Neuron (in vitro differentiated cells): ENCODE results near the gene CPEB1.
"Not testable (repeated sequence)": the region's sequence is repeated elsewhere in the genome, so short reads cannot be mapped to it uniquely, and the experiment has no call there.

ENCODE experiments used
- H2AFZ ChIP-seq: one replicate; pipeline ENCODE4 v1.6.1; 2013; ENCODE audit warnings: low read depth, mild to moderate bottlenecking, inconsistent platforms, low read length, moderate library complexity
- H3K27me3 ChIP-seq: one replicate; pipeline ENCODE4 v1.6.1; 2013; ENCODE audit warnings: low read length; ENCODE audit not compliant: insufficient read depth
- H3K36me3 ChIP-seq: one replicate; pipeline ENCODE4 v1.6.1; 2013; ENCODE audit warnings: low read length; ENCODE audit not compliant: insufficient read depth
- H3K4me1 ChIP-seq: one replicate; pipeline ENCODE4 v1.6.1; 2013; ENCODE audit warnings: low read length; ENCODE audit not compliant: insufficient read depth
- H3K4me3 ChIP-seq: 2 replicates; pipeline ENCODE4 v1.5.1; 2013; ENCODE audit warnings: mild to moderate bottlenecking, low read length, moderate library complexity
- H3K9me3 ChIP-seq: one replicate; pipeline ENCODE4 v1.6.1; 2013; ENCODE audit warnings: low read length

Gene CPEB1

GRCh38 chr15:82644967-82645852 is 2.0 kb downstream of the CPEB1 start:
- H3K9me3 ChIP-seq, H3K4me3 ChIP-seq, H3K36me3 ChIP-seq, H3K4me1 ChIP-seq, H2AFZ ChIP-seq: not testable (repeated sequence)
- H3K27me3 ChIP-seq: peaks cover 83% of the 10 kb centered on the region

GRCh38 chr15:82643992-82644391 is 3.2 kb downstream of the CPEB1 start:
- Histone ChIP-seq H3K36me3 (no peaks in the 10 kb centered on the region), H2AFZ (no peak overlapping the region), H3K4me3 (no peak overlapping the region), H3K4me1 (peaks cover 8% of the 10 kb centered on the region), H3K9me3 (peaks cover 3% of the 10 kb centered on the region), H3K27me3 (peaks cover 80% of the 10 kb centered on the region)

DNA sequence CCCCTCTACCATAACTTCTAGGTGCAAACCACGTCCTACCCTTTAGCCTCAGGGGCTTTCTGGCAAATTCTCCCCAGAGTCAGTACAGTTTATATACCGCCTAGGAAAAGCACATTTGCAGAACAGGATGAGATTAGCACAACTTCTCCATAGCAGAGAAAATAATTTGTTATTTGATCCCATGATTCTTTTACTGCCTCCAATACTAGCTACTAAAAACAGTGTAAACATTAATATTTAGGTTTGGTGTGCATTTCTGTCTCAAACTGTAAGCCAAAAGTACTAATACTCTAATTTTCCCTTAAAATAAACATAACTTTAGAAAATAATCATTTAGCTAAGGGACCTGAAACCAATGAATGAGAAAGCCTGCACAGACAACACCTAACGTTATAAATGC is 4.5 kb downstream of the CPEB1 start:
- peaks cover 76% of the 10 kb centered on the region for H3K27me3 ChIP-seq
- no peak overlapping the region for H3K4me3 ChIP-seq
- no peaks in the 10 kb centered on the region for H3K36me3 ChIP-seq
- peaks cover 2% of the 10 kb centered on the region for H3K4me1 ChIP-seq
- no peak overlapping the region for H2AFZ ChIP-seq
- peaks cover 3% of the 10 kb centered on the region for H3K9me3 ChIP-seq

DNA sequence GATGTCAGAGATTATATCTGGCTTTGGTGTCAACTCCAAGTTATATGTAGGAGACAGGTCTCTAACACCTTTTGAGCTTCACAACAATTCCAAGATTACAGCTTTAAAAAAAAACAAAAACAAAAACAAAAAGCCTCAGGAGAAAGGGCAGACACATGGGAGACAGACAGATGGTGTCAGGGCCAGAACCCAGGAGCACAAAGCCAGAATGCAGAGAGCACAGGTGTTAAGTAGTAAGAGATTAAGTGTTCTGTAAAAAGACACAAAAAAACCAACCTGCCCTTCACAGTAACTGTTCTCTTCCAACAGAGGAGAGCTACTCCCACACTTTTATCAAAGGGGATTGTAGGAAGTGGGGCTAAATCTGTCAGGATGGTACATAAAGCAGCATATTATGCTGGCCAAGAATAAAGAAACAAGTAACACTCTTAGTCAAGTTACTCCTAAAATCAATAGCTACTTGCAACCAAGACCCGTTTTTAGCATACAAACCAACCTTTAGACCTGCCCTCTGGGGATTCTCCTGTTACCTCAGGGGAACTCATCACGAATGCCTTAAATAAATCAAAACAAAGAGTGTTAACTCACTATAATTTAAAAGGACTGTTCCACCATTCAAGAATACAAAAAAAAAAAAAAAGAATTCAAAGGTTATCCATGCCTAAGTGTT is 5.9 kb downstream of the CPEB1 start:
- Histone ChIP-seq H3K4me1 (peaks cover 2% of the 10 kb centered on the region), H3K27me3 (peaks cover 81% of the 10 kb centered on the region), H3K4me3 (no peak overlapping the region), H2AFZ (no peak overlapping the region), H3K36me3 (no peaks in the 10 kb centered on the region), H3K9me3 (no peaks in the 10 kb centered on the region)

DNA sequence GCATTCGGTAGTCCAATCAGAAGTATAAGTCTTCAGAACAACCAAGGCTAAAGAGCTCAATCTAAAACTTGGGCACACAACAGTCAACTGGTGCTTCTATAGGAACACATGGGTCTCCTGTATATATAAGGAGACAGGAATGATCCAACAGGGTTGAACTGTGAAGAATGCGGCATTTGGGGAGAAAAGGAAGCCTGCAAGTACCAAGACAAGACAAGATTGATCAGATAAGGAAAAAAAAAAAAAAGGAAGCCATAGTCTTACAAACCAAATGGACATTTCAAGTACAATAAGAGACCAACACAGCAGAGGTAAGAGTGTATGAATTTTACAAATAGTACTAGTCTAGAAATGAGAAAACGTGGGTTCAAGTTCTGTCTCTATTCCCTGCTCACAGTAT is 6.5 kb downstream of the CPEB1 start:
- peaks cover 2% of the 10 kb centered on the region for H3K4me1 ChIP-seq
- no peaks in the 10 kb centered on the region for H3K36me3 ChIP-seq
- no peak overlapping the region for H2AFZ ChIP-seq
- no peaks in the 10 kb centered on the region for H3K9me3 ChIP-seq
- H3K27me3 ChIP-seq: peaks cover 80% of the 10 kb centered on the region
- no peak overlapping the region for H3K4me3 ChIP-seq

GRCh38 chr15:82635798-82636197 is 11.4 kb downstream of the CPEB1 start:
- H3K9me3 ChIP-seq: no peaks in the 10 kb centered on the region
- no peak overlapping the region for H3K4me3 ChIP-seq
- H3K27me3 ChIP-seq: peaks cover 49% of the 10 kb centered on the region
- no peaks in the 10 kb centered on the region for H3K36me3 ChIP-seq
- H2AFZ ChIP-seq: no peak overlapping the region
- no peaks in the 10 kb centered on the region for H3K4me1 ChIP-seq

DNA sequence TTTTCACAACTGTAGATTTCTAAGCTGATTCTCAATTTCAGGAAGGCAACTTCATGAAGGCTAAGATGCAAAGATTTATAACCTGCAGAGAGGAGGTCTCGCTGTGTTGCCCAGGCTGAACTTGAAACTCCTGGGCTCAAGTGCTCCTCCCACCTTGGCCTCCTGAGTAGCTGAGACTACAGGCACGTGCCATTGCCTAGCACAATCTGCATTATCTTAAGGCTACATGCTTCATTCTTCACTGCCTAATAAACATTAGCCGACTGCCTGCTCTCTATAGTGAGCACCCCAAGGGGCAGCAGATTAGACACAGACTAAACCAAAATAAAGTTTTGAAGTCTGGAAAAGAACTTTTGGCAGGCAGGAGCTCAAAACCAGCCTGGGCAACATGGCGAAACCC is 17.1 kb downstream of the CPEB1 start:
- Histone ChIP-seq H3K4me3 (no peak overlapping the region), H3K27me3 (peaks cover 15% of the 10 kb centered on the region), H3K4me1 (no peaks in the 10 kb centered on the region), H2AFZ (no peak overlapping the region), H3K9me3 (no peaks in the 10 kb centered on the region), H3K36me3 (no peaks in the 10 kb centered on the region)

- H3K4me1 ChIP-seq: no peaks in the 10 kb centered on the region
- no peak overlapping the region for H2AFZ ChIP-seq
- H3K27me3 ChIP-seq: peaks cover 10% of the 10 kb centered on the region
- H3K4me3 ChIP-seq: no peak overlapping the region
- no peaks in the 10 kb centered on the region for H3K9me3 ChIP-seq
- H3K36me3 ChIP-seq: no peaks in the 10 kb centered on the region
Measured at GRCh38 chr15:82625136-82625535, 22.0 kb downstream of the CPEB1 start.

GRCh38 chr15:82624438-82624837 is 22.7 kb downstream of the CPEB1 start:
- H3K4me3 ChIP-seq: no peak overlapping the region
- H3K27me3 ChIP-seq: peaks cover 6% of the 10 kb centered on the region
- H3K4me1 ChIP-seq: no peaks in the 10 kb centered on the region
- no peaks in the 10 kb centered on the region for H3K36me3 ChIP-seq
- H2AFZ ChIP-seq: no peak overlapping the region
- no peaks in the 10 kb centered on the region for H3K9me3 ChIP-seq

DNA sequence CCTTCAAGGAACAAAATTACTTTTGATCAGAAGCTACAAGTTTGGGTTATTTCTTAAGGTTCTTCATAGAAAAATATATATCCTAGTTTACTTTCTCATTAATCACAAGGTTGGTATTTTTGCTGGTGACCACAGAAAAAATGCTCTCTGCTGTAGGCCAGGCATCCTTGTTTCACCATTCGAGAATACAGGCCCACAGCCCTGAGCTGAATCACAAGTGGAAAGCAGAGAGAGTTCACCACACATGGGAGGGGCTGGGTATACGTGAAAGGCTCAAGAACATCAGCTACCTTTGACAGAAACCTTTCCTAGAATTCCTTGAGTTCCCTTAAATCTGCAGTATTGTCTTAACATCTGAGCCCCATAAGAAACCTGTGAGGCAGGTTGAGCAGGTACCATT is 23.2 kb downstream of the CPEB1 start:
- H2AFZ ChIP-seq: no peak overlapping the region
- no peaks in the 10 kb centered on the region for H3K9me3 ChIP-seq
- H3K4me1 ChIP-seq: no peaks in the 10 kb centered on the region
- H3K27me3 ChIP-seq: peaks cover 6% of the 10 kb centered on the region
- H3K36me3 ChIP-seq: no peaks in the 10 kb centered on the region
- no peak overlapping the region for H3K4me3 ChIP-seq

DNA sequence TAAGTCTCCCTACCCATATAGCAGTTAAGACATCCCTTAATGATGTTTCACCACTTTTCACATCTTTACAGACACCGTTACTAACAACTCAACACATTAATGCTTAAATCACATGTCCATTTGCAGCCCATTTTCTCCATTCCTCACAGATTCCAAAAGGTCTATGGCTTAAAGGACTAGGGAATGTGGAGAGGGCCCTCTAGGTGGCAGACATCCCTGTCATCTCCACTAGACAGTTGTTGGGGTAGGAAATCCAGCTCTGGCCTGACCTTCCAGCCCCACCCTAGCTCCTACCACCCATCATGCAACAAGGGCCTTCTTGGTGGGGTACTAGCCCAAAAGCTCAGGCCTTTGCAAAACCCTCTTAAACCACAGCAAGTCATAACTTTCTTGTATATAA is 25.2 kb downstream of the CPEB1 start:
- H2AFZ ChIP-seq: no peak overlapping the region
- no peaks in the 10 kb centered on the region for H3K9me3 ChIP-seq
- H3K27me3 ChIP-seq: peaks cover 6% of the 10 kb centered on the region
- no peaks in the 10 kb centered on the region for H3K36me3 ChIP-seq
- H3K4me3 ChIP-seq: no peak overlapping the region
- H3K4me1 ChIP-seq: no peaks in the 10 kb centered on the region

DNA sequence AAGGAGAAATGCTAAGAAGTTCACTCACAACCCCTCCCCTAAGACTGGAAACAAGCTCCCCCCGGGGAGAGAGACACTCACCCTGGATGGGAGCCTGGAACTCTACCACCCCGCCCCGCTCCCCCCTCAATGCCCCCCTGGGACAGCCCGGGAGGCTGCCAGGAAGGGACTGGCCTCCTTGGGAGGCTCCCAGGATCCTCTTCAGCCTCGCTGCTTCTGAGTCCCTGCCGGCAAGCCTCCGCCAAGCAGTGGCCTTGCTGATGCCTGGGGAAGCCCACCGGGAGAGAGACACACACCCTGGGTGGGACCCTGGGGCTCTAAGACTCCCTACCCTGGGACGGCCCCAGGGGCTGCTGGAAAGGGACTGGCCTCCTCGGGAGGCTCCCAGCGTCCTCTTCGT is 33.4 kb downstream of the CPEB1 start:
- Histone ChIP-seq H2AFZ (no peak overlapping the region), H3K9me3 (no peaks in the 10 kb centered on the region), H3K4me1 (no peaks in the 10 kb centered on the region), H3K36me3 (no peaks in the 10 kb centered on the region), H3K4me3 (no peak overlapping the region), H3K27me3 (peaks cover 16% of the 10 kb centered on the region)

DNA sequence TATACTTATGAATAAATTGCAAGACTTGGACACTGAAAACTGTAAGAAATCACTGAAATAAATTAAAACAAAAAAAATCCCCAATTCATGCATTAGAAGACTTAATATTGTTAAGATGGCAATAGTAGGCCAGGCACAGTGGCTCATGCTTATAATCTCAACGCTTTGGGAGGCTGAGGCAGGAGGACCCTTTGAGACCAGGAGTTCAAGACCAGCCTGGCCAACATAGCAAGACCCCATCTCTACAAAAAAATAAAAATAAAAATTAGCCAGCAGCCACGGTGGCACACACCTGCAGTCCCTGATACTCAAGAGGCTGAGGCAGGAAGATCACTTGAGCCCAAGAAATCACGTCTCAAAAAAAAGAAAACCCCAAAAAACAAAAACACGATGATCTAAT is 35.8 kb downstream of the CPEB1 start:
- Histone ChIP-seq H3K4me1 (no peaks in the 10 kb centered on the region), H3K9me3 (no peaks in the 10 kb centered on the region), H3K27me3 (peaks cover 12% of the 10 kb centered on the region), H2AFZ (no peak overlapping the region), H3K36me3 (no peaks in the 10 kb centered on the region), H3K4me3 (no peak overlapping the region)
